ENCODE data around the gene RAB37. TPM values are rescaled to one million over a fixed set of nuclear protein-coding genes. Genes with fewer than 3 reads are reported as not detected.

The RAB37 gene
- total and polyA plus RNA-seq, 2 of the 13 experiments (the other 11 are each of a cell fraction or from before 2014, with no cell fraction given), result 0.91 to 3.7 TPM

- DNase-seq (ENCODE audit: low spot score), result no peak
- no peak for FAIRE-seq
- ChIA-PET CTCF (ENCODE audit: low intra/inter-chr PET ratio, low total read pairs) (interaction anchor here (1.5 to 12.2 kb wide), 3 partner anchors 9 to 114 kb away, joined by 7 to 219 read pairs (median 10); partner anchors contain the start of gene NHERF1), POLR2A (interaction anchor here (0.7 to 29.3 kb wide), 7 partner anchors 12 to 102 kb away, joined by 3 to 1459 read pairs (median 7); partner anchors contain the start of genes FDXR, NHERF1 and RAB37)
- H3K4me3 ChIP-seq (replicated peaks in 1 of 3; ENCODE audit: insufficient read depth in 1 of 3, low read depth in 2 of 3, low read length in 3 of 3), result no peak overlapping the region
- BruUV-seq (replicated peaks), result TSS peak; percentile 3
- H3K27me3 ChIP-seq (ENCODE audit: control insufficient read depth in 1 of 2, insufficient read depth in 2 of 2, low read length in 2 of 2), result no peaks in the 10 kb centered on the region; a peak in 1 of 5 replicates
- H3K9ac ChIP-seq (ENCODE audit: insufficient read depth, low read depth, low read length), result no peak overlapping the region
- H3K27ac ChIP-seq (ENCODE audit: extremely low read length, insufficient read depth, low read length), result peak overlapping the region; percentile 52
- in situ Hi-C loops (cut with HindIII; ENCODE audit: extremely low pct_ligation_motif_present, low pct_unique_long_range_greater_than_20kb), result no loop called here
- no peak overlapping the region for H2AFZ ChIP-seq (ENCODE audit: low read length)
- ATAC-seq, result peak; percentile 5
- intact Hi-C loops (cut with micrococcal nuclease; ENCODE audit: unreplicated experiment), result no loop called here
- no peak overlapping the region for H3K4me2 ChIP-seq (ENCODE audit: low read depth, low read length)
- H3K9me3 ChIP-seq (ENCODE audit: low read length), result no peaks in the 10 kb centered on the region
- peaks cover 26% of the 10 kb centered on the region for H3K79me2 ChIP-seq (ENCODE audit: insufficient read depth, low read length)
- peaks cover 87% of the 10 kb centered on the region for H3K4me1 ChIP-seq (ENCODE audit: insufficient read depth, low read length)
- WGBS (ENCODE audit: low lambda C conversion rate), result 92% methylated on average over 9 of the region's 9 CpGs
- peaks cover 20% of the 10 kb centered on the region; the same call in 1 of the 2 replicates for H4K20me1 ChIP-seq (ENCODE audit: insufficient read depth, low read length)
- H3K36me3 ChIP-seq (replicated peaks in 1 of 2; ENCODE audit: control insufficient read depth in 1 of 2, insufficient read depth in 2 of 2, low read length in 2 of 2), result peaks cover 37 to 61% of the 10 kb centered on the region in 2 experiments
- peak; percentile 32 for TF ChIP-seq AGO1 (IDR thresholded peaks at IDR 0.05; ENCODE audit: low read depth, low read length, poor library complexity, severe bottlenecking)
- 0 out of 2 replicates have a peak, but pooled peaks have one; percentile 8 for TF ChIP-seq ZC3H13 (CRISPR knock-in tag; IDR thresholded peaks at IDR 0.05)
- TF ChIP-seq ZFP82 (CRISPR knock-in tag; IDR thresholded peaks at IDR 0.05; ENCODE audit: borderline replicate concordance), result 0 out of 2 replicates have a peak, but pooled peaks have one; percentile 84
- TF ChIP-seq ZNF775 (CRISPR knock-in tag; IDR thresholded peaks at IDR 0.05; ENCODE audit: borderline replicate concordance), result no peak
- no peak for TF ChIP-seq FOXK1 (CRISPR knock-in tag; IDR thresholded peaks at IDR 0.05; ENCODE audit: borderline replicate concordance, low read depth)
- 0 out of 2 replicates have a peak, but pooled peaks have one; percentile 10 for TF ChIP-seq CSRNP1 (CRISPR knock-in tag; IDR thresholded peaks at IDR 0.05)
- 0 out of 2 replicates have a peak, but pooled peaks have one; percentile 7 for TF ChIP-seq ISL2 (CRISPR knock-in tag; IDR thresholded peaks at IDR 0.05)
- no peak for TF ChIP-seq KDM4B (CRISPR knock-in tag; IDR thresholded peaks at IDR 0.05)
- TF ChIP-seq RBM22 (optimal IDR thresholded peaks at IDR 0.05; ENCODE audit: low read length), result peak; percentile 9
- no peak for TF ChIP-seq ZNF280B (CRISPR knock-in tag; IDR thresholded peaks at IDR 0.05; ENCODE audit: borderline replicate concordance)
- TF ChIP-seq ZNF788 (CRISPR knock-in tag; IDR thresholded peaks at IDR 0.05; ENCODE audit: borderline replicate concordance), result no peak
- peak; percentile 28; the same call in 1 of the 2 replicates for TF ChIP-seq RBFOX2 (IDR thresholded peaks at IDR 0.05; ENCODE audit: low read depth, low read length)
- 0 out of 2 replicates have a peak, but pooled peaks have one; percentile 72 for TF ChIP-seq SMAD9 (CRISPR knock-in tag; IDR thresholded peaks at IDR 0.05)
- no peak for TF ChIP-seq MIXL1 (CRISPR knock-in tag; IDR thresholded peaks at IDR 0.05)
- 0 out of 2 replicates have a peak, but pooled peaks have one; percentile 61 for TF ChIP-seq ZC3H4 (CRISPR knock-in tag; IDR thresholded peaks at IDR 0.05; ENCODE audit: borderline replicate concordance)
- TF ChIP-seq ZNF430 (CRISPR knock-in tag; IDR thresholded peaks at IDR 0.05), result 0 out of 2 replicates have a peak, but pooled peaks have one; percentile 9
- no peak for TF ChIP-seq ZSCAN29 (CRISPR knock-in tag; conservative IDR thresholded peaks at IDR 0.05)
- TF ChIP-seq CREBL2 (CRISPR knock-in tag; IDR thresholded peaks at IDR 0.05; ENCODE audit: borderline replicate concordance), result 0 out of 2 replicates have a peak, but pooled peaks have one; percentile 52
- TF ChIP-seq AHR (CRISPR knock-in tag; IDR thresholded peaks at IDR 0.05), result 0 out of 2 replicates have a peak, but pooled peaks have one; percentile 47
- no peak for TF ChIP-seq ZFY (CRISPR knock-in tag; IDR thresholded peaks at IDR 0.05)
- TF ChIP-seq TCF7L2 (IDR thresholded peaks at IDR 0.05; ENCODE audit: low read depth, low read length), result no peak
- peak; percentile 92 for TF ChIP-seq AGO2 (optimal IDR thresholded peaks at IDR 0.05; ENCODE audit: low read depth, low read length)
Measured at GRCh38 chr17:74771319-74771914, 34.4 kb downstream of the RAB37 start.

Data from HepG2 (cell line).